IPS-15b (cell line): ENCODE results near the gene FAHD2B.
A peak's percentile ranks its signal among the peaks of the same experiment; 100 is the strongest.
"Not testable (repeated sequence)": the region's sequence is repeated elsewhere in the genome, so short reads cannot be mapped to it uniquely, and the experiment has no call there.

Source experiments
- H3K27me3 ChIP-seq: one replicate; pipeline ENCODE4 v1.6.1; 2013; ENCODE audit warnings: low read length; ENCODE audit not compliant: control insufficient read depth, insufficient read depth
- H3K36me3 ChIP-seq: one replicate; pipeline ENCODE4 v1.6.1; 2013; ENCODE audit warnings: low read length; ENCODE audit not compliant: control insufficient read depth, insufficient read depth
- H3K4me1 ChIP-seq: one replicate; pipeline ENCODE4 v1.6.1; 2013; ENCODE audit warnings: mild to moderate bottlenecking, low read length; ENCODE audit not compliant: control insufficient read depth, insufficient read depth
- H3K4me3 ChIP-seq: one replicate; pipeline ENCODE4 v1.5.1; 2013; ENCODE audit warnings: low read depth, low read length
- H3K9ac ChIP-seq: one replicate; pipeline ENCODE4 v1.6.1; 2013; ENCODE audit warnings: low read depth, mild to moderate bottlenecking, low read length
- H3K9me3 ChIP-seq: one replicate; pipeline ENCODE4 v1.6.1; 2013; ENCODE audit warnings: mild to moderate bottlenecking, low read length; ENCODE audit not compliant: control insufficient read depth, insufficient read depth

The FAHD2B gene

GRCh38 chr2:97094772-97095611 is at the start of gene FAHD2B:
FAHD2B (minus strand) TSS chr2:97094882; CDS start chr2:97091706, 3,176 bp downstream.
- H3K9me3 ChIP-seq, H3K27me3 ChIP-seq, H3K9ac ChIP-seq, H3K4me1 ChIP-seq, H3K36me3 ChIP-seq: not testable (repeated sequence)
- H3K4me3 ChIP-seq, result peak within 1 kb of the TSS; percentile 37

GRCh38 chr2:97144016-97144415 is 49.3 kb upstream of the FAHD2B start:
- H3K9me3 ChIP-seq, H3K4me3 ChIP-seq, H3K36me3 ChIP-seq, H3K9ac ChIP-seq, H3K27me3 ChIP-seq, H3K4me1 ChIP-seq: not testable (repeated sequence)

GRCh38 chr2:97129090-97129489 is 34.4 kb upstream of the FAHD2B start:
- H3K9ac ChIP-seq, H3K4me3 ChIP-seq, H3K9me3 ChIP-seq, H3K27me3 ChIP-seq, H3K4me1 ChIP-seq, H3K36me3 ChIP-seq: not testable (repeated sequence)

GRCh38 chr2:97113882-97114255 is 19.2 kb upstream of the FAHD2B start:
- H3K27me3 ChIP-seq, H3K4me1 ChIP-seq, H3K9ac ChIP-seq, H3K9me3 ChIP-seq, H3K36me3 ChIP-seq: not testable (repeated sequence)
- peak overlapping the region; percentile 69 for H3K4me3 ChIP-seq

GRCh38 chr2:97113050-97113881 is 18.6 kb upstream of the FAHD2B start, which contains the start of gene ANKRD36:
ANKRD36 (plus strand) TSS chr2:97113153; CDS start chr2:97113740, 587 bp downstream.
- not testable (repeated sequence) for H3K27me3 ChIP-seq, H3K9me3 ChIP-seq, H3K4me1 ChIP-seq, H3K36me3 ChIP-seq
- peak within 1 kb of the TSS; percentile 8 for H3K9ac ChIP-seq
- H3K4me3 ChIP-seq, result peak within 1 kb of the TSS; percentile 69

GRCh38 chr2:97112320-97113049 is 17.8 kb upstream of the FAHD2B start:
- peak overlapping the region; percentile 61 for H3K4me3 ChIP-seq
- not testable (repeated sequence) for H3K4me1 ChIP-seq, H3K36me3 ChIP-seq, H3K9me3 ChIP-seq, H3K27me3 ChIP-seq
- H3K9ac ChIP-seq, result peak overlapping the region; percentile 8

GRCh38 chr2:97111246-97111645 is 16.6 kb upstream of the FAHD2B start:
- H3K36me3 ChIP-seq, H3K4me1 ChIP-seq, H3K9me3 ChIP-seq, H3K4me3 ChIP-seq, H3K9ac ChIP-seq, H3K27me3 ChIP-seq: not testable (repeated sequence)

- H3K36me3 ChIP-seq, H3K4me3 ChIP-seq, H3K4me1 ChIP-seq, H3K27me3 ChIP-seq, H3K9ac ChIP-seq, H3K9me3 ChIP-seq: not testable (repeated sequence)
These were observed 12.2 kb upstream of the FAHD2B start for GRCh38 chr2:97106878-97107277.

- H3K27me3 ChIP-seq, H3K9me3 ChIP-seq, H3K9ac ChIP-seq, H3K4me3 ChIP-seq, H3K36me3 ChIP-seq, H3K4me1 ChIP-seq: not testable (repeated sequence)
These were observed 4.2 kb upstream of the FAHD2B start for GRCh38 chr2:97098786-97099372.

- H3K27me3 ChIP-seq, result peaks cover 3% of the 10 kb centered on the region
- no peaks in the 10 kb centered on the region for H3K9me3 ChIP-seq
- no peaks in the 10 kb centered on the region for H3K4me1 ChIP-seq
- H3K9ac ChIP-seq, result no peak overlapping the region
- H3K4me3 ChIP-seq, result peak overlapping the region; percentile 37
- no peaks in the 10 kb centered on the region for H3K36me3 ChIP-seq
These were observed 979 bp upstream of the FAHD2B start for GRCh38 chr2:97095661-97096060.

- not testable (repeated sequence) for H3K27me3 ChIP-seq, H3K9me3 ChIP-seq, H3K9ac ChIP-seq, H3K36me3 ChIP-seq, H3K4me1 ChIP-seq
- peak overlapping the region; percentile 37 for H3K4me3 ChIP-seq
These were observed 505 bp downstream of the FAHD2B start for GRCh38 chr2:97093983-97094771.
